HG02759 (cell line): Measurements from ENCODE around the gene SORCS2.
"Not testable (repeated sequence)": the region's sequence is repeated elsewhere in the genome, so short reads cannot be mapped to it uniquely, and the experiment has no call there.

ENCODE experiments used
- ATAC-seq: cut with Tn5 transposase; IDR thresholded peaks from one replicate; pipeline ENCODE4 v1.9.1; 2021; ENCODE audit warnings: mild to moderate bottlenecking, moderate library complexity; ENCODE audit not compliant: unreplicated experiment

The SORCS2 gene

DNA sequence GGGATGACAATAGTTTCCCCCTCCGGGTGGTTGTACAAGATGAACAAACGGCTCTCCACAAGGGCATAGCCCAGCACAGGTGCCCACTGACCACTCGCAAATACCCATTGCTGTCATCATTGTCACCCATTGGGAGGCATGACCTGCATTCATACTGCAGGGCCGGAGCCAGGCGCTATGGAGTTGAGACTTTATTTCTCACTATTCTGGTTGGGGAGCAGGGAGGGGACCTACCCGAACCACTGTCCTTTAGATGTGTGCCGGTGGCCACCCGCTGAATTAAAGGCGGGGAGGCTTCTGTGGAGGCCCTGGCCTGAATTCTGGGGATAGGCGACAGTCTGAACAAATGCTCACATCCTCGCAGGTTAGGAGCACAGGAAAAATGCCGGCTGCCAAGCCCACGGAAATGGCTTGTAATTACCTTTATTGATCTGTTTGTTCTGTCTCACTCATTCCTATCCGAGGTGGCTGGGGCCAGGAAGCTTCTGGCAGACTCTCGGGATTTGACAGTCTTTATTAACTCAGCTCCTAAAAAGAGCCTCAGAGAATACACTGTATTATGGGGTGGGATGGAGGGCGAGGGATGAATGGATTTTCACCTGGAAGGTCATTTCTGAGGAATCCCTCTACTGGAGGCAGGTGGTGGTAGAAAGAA is 367.5 kb downstream of the SORCS2 start:
- ATAC-seq: no peak

DNA sequence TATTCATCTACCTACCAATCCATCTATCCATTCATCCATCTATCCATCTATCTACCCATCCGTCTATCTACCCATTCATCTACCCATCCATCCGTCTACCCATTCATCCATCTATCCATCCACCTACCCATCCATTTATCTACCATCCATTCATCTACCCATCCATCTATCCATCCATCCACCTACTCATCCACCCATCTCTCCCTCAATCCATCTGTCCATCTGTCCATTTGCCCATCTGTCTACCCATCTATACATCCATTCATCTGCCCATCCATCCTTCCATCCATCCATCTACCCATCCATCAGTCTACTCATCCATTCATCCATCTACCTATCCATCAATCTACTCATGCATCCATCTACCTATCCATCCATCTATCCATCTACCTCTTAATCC is 369.2 kb downstream of the SORCS2 start:
- ATAC-seq: no peak

DNA sequence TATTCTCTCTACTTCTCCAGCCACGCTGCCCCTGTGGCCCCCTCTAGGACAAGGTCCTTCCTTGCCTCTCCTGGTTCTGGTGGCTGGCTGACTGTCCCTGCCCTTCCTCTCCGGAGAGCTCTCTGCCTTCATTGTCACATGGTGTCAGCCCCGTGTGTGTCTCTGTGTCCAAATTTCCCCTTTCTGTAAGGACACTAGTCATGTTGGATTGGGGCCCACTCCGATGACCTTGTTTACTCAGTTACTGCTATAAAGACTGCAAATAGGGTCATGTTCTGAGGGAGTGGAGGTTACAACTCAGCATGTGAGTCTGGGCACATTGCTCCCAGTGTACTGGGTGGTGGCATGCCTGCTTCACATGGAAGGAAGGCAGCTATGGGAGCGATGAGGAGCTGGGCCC is 371.9 kb downstream of the SORCS2 start:
- no peak for ATAC-seq

DNA sequence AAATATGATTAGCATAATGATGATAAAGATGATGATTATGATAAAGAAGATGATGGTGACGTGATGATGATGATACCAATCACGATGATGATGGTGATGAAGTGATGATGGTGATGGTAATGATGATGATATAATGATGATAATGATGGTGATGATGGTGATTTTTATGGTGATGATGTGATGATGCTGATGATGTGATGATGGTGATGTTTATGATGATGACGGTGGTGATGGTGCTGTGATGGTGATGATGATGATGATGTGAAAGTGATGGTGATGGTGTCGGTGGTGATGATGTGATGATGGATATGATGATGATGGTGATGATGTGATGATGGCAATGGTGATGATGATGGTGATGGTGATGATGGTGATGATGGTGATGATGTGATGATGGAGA is 373.1 kb downstream of the SORCS2 start:
- no peak for ATAC-seq

DNA sequence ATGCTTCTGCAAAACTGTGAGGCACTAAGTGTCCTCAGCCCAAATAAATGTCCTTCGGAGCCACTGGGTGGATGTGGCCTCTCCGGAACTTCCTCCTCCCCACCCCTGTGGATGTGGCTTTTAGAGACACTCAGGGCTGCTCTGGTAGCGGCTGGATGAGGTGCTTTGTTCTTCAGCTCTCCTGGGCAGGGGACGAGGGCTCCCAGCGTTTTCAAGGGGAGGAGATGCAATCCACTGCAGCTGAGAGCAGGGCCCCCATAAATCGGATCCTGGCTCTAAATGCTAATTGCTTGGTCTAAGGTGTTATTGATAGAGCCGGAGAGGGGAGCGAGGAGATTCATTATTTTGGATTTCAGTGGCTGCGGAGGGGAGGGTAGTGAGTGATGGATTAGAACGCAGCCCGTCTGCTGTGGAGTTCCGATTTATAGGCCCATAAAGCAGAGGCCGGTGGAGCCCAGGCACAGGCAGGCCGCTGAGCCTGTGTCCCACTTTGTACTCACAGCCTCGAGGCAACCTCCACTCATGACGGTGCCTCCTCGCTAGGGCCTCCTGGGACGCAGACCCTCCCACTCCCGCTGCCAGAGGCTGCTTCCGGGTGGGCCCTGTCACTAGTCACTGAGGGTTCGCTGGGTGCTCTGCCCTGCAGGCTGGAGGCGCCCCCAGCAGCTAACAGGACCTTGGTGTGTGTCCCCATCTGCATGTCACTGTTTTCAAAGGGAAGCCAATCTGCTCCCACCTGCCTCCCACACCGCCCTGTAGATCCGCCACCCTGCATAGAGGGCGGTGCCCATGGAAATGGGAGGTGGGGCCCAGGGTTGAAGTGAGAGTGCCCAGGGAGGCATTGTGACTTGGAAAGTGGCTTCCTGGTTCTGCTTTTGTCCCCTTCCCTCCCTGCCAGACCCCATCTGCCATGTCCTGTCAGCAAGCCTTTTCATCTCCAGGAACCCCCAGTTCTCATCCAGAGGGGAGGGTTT is 377.8 kb downstream of the SORCS2 start:
- ATAC-seq: no peak

DNA sequence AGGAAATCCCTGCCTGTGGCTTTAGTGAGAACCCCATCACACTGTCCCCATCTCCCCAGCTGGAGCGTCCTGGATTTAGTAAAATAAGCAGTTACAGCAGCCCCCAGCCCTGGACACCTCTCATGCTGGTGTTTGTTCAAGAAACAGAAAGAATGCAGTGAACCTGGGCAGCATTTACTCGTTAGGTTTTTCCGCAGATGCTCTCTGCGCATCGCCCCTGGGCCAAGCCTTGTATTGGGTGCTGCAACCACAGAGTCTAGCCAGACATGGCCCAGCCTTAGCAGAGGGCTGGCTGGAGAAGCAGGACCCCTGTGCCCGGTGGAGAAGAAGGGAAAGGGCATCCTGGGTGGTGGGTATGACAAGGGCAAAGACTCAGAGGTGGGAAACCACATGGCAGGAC is 378.7 kb downstream of the SORCS2 start:
- ATAC-seq: no peak

DNA sequence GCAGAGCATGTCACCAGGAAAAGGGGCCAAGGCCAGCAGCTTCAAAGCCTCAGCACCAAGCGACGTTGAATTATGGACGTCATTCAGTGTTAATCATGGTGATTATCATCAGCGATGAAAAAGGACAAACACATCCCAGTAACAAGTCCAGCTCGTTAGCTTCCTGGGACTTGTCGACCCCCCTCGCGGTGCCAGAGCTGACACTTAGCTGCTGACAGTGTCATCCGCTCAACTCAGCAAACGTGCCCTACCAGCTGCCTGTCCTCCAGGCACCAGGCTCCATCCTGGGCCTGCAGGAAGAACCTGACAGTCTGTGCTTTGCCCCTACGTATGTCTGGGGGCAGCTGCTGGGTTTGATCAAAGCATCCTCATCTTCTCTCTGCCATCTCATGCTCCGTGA is 379.4 kb downstream of the SORCS2 start:
- no peak for ATAC-seq

DNA sequence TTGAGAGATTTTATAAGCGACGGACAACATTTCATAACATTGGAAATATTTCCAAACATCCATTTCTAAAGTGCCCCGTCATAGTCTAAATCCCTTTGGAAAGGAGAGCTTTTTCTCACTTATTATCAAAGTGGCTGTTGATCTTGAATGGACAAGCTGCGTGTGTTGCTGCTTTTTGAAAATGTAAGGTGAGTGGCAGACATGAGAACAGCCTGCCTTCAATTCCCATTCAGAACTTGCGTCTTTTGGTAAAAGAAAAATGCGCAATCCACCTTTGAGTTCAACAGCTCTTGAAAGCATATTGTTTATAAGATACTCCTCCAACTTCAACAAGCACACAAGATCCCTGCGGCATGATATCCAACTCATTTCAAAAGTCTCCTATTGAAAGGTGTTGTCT is 380.6 kb downstream of the SORCS2 start:
- ATAC-seq: no peak

DNA sequence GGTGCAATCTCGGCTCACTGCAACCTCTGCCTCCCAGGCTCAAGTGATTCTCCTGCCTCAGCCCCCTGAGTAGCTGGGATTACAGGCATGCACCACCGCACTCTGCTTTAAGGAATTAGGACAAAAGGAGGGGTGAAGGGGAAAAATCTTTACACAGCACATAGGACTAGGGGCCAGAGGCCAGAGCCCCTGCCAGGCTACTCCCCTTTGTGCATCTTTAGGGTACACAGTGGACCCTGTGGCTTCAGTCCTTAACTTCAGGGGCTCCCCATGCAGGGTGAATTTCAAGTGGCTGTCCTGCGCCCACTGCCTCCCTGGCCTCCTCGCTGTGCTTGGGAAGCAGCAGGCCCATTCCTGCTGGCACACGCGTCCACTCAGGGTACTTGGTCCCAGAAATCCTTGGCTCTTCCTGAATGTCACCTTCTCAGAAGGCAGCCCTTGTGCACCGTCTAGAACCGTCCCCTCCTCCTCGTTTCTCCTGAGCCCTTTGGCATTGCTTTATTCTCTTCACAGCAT is 381.3 kb downstream of the SORCS2 start:
- ATAC-seq: no peak

DNA sequence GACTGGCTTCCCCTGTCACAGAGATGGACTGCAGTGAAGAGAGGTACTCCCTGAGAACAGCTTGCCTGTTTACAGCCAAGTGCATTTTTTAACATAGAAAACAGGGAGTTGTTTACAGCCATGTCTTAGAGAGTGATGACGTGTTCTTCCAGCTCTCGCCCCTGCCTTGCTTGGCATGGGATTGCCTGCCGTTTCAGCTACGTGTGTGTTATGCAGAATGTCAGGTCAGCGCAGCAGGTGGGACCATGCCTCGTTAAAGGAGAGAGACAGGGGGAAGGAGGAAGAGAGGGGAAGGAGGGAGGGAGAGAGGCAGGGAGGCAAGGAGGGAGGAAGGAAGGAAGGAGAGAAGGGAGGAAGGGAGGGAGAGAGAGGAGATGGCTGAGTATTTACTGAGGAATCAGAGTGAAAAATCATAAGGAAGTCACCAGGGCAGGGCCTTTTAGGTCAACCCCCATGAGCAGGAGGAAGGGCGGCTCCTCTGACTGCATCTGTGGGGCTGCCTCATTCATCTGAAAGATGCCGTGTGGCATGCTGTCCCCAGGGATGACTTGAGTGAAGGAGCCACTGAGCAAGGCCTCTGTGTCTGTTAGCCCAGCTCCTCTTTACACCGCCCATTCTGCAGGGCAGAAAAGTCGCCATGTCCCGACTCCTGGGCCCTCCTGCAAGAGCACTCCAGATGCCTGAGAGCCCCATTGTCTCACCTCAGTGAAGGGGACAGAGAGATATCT is 382.1 kb downstream of the SORCS2 start:
- ATAC-seq: no peak

DNA sequence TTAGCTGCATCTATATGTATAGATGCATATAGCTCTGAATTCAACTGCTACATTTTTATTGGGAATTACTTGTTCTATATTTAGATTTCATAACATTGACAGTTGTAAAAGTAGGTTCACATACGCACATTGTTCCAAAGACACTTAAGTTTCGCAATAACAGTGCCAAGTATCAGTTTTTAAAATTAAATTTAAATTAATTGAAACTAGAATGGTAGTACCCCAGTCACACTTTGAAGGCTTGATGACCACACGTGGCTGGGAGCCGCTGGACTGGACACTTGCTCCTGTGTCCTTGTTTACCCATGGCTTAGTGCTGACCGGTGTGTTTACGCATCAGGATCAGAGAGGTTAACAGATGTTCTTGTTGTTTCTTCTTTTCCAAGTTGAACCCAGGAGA is 383.1 kb downstream of the SORCS2 start:
- ATAC-seq: no peak

DNA sequence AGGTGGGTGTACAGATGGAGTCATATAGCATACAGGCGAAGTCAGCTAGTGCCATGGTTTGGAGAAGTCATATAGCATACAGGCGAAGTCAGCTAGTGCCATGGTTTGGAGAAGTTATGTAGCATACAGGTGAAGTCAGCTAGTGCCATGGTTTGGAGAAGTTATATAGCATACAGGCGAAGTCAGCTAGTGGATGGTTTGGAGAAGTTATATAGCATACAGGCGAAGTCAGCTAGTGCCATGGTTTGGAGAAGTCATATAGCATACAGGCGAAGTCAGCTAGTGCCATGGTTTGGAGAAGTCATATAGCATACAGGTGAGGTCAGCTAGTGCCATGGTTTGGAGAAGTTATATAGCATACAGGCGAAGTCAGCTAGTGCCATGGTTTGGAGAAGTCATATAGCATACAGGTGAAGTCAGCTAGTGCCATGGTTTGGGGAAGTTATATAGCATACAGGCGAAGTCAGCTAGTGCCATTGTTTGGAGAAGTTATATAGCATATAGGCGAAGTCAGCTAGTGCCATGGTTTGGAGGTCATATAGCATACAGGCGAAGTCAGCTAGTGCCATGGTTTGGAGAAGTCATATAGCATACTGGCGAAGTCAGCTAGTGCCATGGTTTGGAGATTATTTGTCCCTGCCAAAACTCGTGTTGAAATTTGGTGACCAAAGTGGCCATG is 385.2 kb downstream of the SORCS2 start:
- not testable (repeated sequence) for ATAC-seq

DNA sequence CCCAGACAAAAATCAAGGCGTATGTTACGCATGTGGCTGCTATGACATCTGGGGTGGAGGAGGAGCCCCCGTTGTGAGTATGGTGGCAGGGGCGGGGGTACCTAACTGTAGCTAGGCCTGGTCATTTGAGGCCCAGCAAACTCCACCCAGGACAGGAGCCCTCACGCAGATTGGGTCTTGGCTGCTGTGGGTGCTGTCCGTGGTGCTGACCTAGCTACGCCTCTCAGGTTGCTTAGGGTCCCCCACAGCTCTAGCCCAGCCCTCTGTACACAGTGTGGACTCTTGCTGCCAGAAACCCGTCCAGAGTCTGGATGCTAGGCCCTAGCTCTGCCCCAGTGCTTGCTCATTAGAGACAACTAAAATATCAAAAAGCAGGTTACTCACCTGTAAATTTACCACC is 389.1 kb downstream of the SORCS2 start:
- no peak for ATAC-seq

DNA sequence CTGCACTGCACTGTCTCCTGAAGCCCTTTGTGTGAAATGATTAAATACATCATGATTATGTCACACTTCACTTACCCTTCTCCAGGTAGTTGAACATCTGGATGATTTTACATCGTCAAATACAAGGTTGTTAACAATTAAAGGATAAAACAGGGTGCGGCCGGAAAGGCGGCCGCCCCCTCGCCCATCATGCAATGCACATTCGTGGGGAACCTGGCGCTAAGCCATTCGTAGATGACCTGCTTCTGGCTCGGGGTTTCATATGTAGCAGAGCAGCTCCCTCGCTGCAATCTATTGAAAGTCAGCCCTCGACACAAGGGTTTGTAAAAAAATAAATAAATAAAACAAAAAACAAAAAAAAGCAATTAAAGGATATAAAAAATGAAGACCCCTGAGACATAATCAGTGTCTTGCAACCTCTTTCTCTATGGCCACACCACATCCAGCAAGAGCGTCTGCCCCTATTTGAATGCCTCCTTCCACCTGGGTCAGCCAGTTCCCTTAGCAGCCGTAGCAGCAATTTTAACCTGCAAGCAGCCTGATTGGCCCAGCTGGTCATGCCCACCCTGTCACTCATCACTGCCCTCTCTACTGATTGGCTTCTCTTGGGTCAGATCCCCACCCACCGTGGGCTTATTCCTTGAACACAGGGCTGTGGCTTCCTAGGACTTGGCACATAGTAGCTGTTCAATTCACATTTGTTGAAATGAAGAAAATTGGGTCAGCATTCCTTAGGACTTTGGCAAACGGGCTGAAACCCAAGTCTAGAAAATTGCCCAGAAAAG is 390.2 kb downstream of the SORCS2 start:
- no peak for ATAC-seq

DNA sequence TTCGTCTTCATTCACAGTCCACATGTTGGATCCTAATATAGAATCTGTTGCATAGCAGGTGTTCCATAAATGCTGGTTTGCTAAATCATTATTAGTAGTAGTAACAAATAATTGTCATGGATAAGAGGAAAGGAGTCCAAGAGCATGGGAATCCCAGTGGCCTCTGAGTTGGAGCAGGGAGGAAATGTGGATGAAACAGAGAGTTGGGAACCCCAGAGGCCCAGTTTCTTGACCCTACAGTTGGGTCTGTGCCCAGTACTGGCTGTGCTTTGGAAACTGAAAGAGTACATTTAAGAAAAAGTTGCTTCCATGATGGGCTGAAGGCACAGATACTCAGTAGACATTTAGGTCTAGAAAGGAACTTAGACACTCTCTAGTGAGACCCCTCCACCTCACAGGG is 391.8 kb downstream of the SORCS2 start:
- no peak for ATAC-seq

DNA sequence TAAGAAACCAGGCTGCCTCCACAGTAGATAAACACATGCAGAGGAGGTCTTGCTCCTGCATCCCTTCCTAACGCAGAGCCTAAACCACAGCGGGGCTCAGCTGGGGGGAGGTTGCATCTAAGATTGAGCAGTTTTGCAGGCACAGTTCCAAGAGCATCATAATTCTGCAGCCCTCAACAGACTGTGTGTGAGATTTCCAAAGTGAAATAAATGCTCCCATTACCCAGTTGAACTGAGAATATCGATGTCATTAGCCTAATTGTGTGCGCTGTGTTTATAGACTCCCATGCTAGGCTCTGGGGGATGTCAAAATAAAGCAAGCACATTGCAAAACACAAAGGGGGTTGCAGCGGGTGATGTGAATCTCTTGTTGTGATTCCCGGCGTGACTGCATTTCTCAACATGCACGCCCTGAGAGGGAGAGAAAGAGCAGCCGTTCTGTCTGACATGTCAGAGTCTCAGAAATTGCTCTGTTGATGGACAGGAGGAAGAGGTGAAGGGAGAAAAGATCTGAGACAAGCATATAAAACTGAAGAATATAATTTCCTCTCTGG is 392.3 kb downstream of the SORCS2 start:
- ATAC-seq: no peak

DNA sequence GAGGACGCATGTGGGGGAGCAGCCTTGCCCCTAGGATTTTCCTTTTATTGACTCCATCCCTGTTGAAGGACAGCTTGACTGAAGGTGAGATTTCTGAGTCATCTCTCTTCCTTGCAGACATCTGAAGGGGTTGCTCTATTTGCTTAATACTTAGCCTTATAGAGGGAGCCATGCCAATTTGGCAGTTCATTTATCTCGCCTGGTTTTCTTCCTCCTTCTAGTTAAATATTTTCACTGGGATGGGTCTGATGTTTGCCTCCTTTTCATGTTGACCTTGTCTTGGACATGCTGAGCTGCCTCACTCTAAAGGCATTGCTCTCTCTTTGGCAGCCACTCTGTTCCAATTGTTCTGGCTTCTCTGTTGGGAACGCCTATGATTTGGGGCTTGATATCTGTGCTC is 393.4 kb downstream of the SORCS2 start:
- no peak for ATAC-seq

DNA sequence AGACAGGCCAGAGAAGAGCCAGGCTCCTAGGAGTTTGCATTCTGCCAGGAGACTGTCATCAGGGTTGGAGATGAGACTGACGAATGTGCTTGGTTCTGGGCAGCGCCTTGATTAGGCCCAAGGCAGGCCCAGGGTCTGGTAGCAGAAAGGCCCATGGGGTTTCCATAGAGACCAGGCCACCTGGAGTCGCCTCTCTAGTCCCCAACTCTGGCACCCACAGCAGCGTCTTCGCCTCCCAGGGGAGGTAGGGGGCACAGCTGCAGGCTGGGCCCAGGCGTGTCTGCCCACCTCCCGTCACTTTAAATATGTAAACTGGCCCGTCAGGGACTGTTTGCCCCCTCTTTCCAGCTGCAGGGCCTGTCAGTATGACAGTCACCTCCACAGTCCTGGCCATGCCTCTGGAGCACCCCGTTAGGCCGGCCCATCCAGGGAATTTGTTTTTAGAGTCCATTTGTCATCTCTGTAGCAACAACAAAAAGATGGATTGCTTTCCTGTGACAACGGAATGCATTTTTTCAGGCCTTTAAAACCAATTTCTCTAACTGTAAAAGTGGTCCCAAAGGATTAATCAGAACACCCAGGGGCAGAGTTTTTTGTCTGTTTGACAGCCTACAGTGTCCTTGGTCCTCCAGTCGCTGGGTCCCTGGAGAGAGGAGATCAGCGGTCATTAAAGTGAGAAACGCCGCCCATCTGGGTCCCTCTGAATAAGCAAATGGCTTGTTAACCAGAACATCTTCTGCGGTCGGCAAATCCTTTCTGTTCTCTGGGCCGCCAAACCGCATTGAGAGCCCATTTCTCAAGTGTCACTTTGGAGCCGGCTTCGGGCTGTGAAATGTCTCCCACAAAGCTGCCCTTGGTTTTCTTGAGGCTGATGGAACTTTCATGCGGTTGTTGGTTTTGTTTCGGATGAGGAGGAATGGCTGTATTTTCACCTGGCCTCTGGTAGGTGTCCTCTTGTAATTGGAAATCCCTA is 395.4 kb downstream of the SORCS2 start:
- no peak for ATAC-seq

DNA sequence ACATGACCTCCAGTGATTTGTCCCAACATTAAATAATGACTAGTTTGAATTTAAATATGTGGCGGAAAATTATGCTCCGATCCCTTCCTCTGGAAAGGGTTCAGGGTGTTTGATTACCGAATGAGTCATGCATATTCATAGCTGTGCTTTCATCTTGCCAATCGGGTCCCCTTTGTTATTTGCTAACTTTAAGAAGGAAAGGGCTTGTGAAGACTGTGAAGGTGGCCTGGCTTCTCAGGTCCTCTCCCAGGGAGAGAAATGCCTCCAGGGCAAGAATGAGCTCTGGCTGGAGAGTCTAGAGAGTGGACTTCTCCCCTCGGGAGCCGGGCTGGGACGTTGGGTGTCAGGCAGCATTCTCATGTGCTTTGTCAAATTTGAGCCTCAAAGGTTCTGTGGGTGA is 397.9 kb downstream of the SORCS2 start:
- ATAC-seq: no peak
